H1 (cell line): ENCODE data around the gene VWCE.
"Not testable (repeated sequence)": the region's sequence is repeated elsewhere in the genome, so short reads cannot be mapped to it uniquely, and the experiment has no call there.

ENCODE experiments used
- GABPA ChIP-seq: IDR thresholded peaks from 2 replicates; pipeline ENCODE4 v1.6.1; 2011; ENCODE audit warnings: mild to moderate bottlenecking, low read length, moderate library complexity, borderline replicate concordance; ENCODE audit not compliant: insufficient read depth
- POLR2AphosphoS5 ChIP-seq: IDR thresholded peaks from 2 replicates; pipeline ENCODE4 v1.6.1; 2011; ENCODE audit warnings: low read depth, low read length
- RNF2 ChIP-seq: fragments of 200-900, 300-1000 bp; sonication (generic); IDR thresholded peaks from 2 replicates; pipeline ENCODE4 v1.7.1; 2016; ENCODE audit warnings: borderline replicate concordance, low read depth, mild to moderate bottlenecking, antibody characterized with exemption, low read length; ENCODE audit not compliant: poor library complexity, severe bottlenecking; ENCODE audit errors: missing control alignments
- RXRA ChIP-seq: IDR thresholded peaks from 2 replicates; pipeline ENCODE4 v1.6.1; 2011; ENCODE audit warnings: low read depth, mild to moderate bottlenecking, low read length, moderate library complexity; ENCODE audit not compliant: insufficient read depth
- SP1 ChIP-seq: IDR thresholded peaks from 2 replicates; pipeline ENCODE4 v1.6.1; 2011; ENCODE audit warnings: low read depth, low read length
- TF ChIP-seq, protein P1 (sequence below), 3 experiments: IDR thresholded peaks; 1 replicate in 2 of 3; 2 replicates in 1 of 3; pipeline versions ENCODE4 v1.5.1 to v1.6.1; 2011; ENCODE audit warnings: low read length in 3 of 3, mild to moderate bottlenecking in 3 of 3, inconsistent platforms in 2 of 3, low read depth in 1 of 3, moderate library complexity in 1 of 3; ENCODE audit not compliant: insufficient read depth in 1 of 3; ENCODE audit errors: control extremely low read depth in 1 of 3

DNA sequence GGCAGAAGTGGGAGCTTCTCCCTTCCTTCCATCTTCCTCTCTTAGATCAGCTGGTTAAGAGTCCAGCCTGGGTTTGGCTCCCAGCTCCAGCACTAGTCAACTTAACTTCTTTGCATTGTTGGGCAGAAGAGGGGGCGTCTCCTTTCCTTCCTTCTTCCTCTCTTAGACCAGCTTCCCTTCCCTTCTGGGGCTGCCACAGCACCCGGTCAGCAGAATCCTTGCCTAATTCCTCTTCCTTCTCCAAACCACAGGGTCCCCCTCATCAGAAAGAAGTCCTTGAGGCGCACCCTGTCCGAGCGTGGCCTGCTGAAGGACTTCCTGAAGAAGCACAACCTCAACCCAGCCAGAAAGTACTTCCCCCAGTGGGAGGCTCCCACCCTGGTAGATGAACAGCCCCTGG is 72.4 kb downstream of the VWCE start:
- TF ChIP-seq RNF2, SP1, POLR2AphosphoS5, RXRA, GABPA: not testable (repeated sequence)
- TF ChIP-seq, protein P1, sequence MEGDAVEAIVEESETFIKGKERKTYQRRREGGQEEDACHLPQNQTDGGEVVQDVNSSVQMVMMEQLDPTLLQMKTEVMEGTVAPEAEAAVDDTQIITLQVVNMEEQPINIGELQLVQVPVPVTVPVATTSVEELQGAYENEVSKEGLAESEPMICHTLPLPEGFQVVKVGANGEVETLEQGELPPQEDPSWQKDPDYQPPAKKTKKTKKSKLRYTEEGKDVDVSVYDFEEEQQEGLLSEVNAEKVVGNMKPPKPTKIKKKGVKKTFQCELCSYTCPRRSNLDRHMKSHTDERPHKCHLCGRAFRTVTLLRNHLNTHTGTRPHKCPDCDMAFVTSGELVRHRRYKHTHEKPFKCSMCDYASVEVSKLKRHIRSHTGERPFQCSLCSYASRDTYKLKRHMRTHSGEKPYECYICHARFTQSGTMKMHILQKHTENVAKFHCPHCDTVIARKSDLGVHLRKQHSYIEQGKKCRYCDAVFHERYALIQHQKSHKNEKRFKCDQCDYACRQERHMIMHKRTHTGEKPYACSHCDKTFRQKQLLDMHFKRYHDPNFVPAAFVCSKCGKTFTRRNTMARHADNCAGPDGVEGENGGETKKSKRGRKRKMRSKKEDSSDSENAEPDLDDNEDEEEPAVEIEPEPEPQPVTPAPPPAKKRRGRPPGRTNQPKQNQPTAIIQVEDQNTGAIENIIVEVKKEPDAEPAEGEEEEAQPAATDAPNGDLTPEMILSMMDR (IDR thresholded peaks at IDR 0.05; ENCODE audit: control extremely low read depth in 1 of 3, insufficient read depth in 1 of 3, low read depth in 1 of 3, low read length in 3 of 3) = not testable (repeated sequence)
